ENCODE results near the gene STRADB. TPM values are rescaled to one million over a fixed set of nuclear protein-coding genes. Genes with fewer than 3 reads are reported as not detected.
A peak's percentile ranks its signal among the peaks of the same experiment; 100 is the strongest.

The STRADB gene
- total RNA-seq, 5 donors from 2014 or later (not counting 1 experiment from before 2014, with no cell fraction given): 10.2 to 24.2 (median 18.0) TPM

GRCh38 chr2:201452058-201452921 lies 750 bp downstream of the STRADB start:
- peaks cover 32 to 49% (median 44%) of the 10 kb centered on the region in 3 donors for H3K4me1 Mint-ChIP-seq
- ATAC-seq (replicated peaks in 1 of 4): peak; percentile 9 to 32 (median 23)
- no peak overlapping the region for H3K27ac ChIP-seq (ENCODE audit: low read length)

GRCh38 chr2:201452922-201453643 lies 1.5 kb downstream of the STRADB start:
- H3K9me3 ChIP-seq: no peaks in the 10 kb centered on the region
- no peaks in the 10 kb centered on the region for H3K27me3 ChIP-seq (replicated peaks in 1 of 2; ENCODE audit: control insufficient read depth in 2 of 2, extremely low read depth in 1 of 2, insufficient read depth in 2 of 2, low read length in 1 of 2)
- no peak overlapping the region for H3K4me3 ChIP-seq (ENCODE audit: control insufficient read depth in 1 of 2, extremely low read depth in 1 of 2, low read length in 1 of 2)
- no peaks in the 10 kb centered on the region for H3K9me3 Mint-ChIP-seq
- peak overlapping the region; percentile 82 to 99 (median 89) for H3K4me3 Mint-ChIP-seq
- ATAC-seq (replicated peaks in 1 of 4) (no peak), DNase-seq (no peak)
- ChIA-PET POLR2A (interaction anchor here (0.8 to 1.1 kb wide), 2 partner anchors 192 to 328 kb away, joined by 3 read pairs; partner anchors contain the start of gene ALS2 (in 1 of the 2)), CTCF (interaction anchor here in 1 of 2 donors (0.6 kb wide), 1 partner anchor 40 kb away, joined by 3 read pairs; no protein-coding TSS in a partner anchor)
- no peak overlapping the region for H3K27ac ChIP-seq (ENCODE audit: low read length)
- H3K4me1 Mint-ChIP-seq: peaks cover 32 to 41% (median 36%) of the 10 kb centered on the region in 3 donors
- no peak overlapping the region for H3K27ac Mint-ChIP-seq
- H3K27me3 Mint-ChIP-seq: no peaks in the 10 kb centered on the region
- WGBS (ENCODE audit: insufficient coverage): 100% methylated on average over 1 of the region's 6 CpGs
- peaks cover 8% of the 10 kb centered on the region for H3K36me3 Mint-ChIP-seq
- no peaks in the 10 kb centered on the region for H3K36me3 ChIP-seq (ENCODE audit: control insufficient read depth in 2 of 2, extremely low read depth in 1 of 2, insufficient read depth in 1 of 2, low read length in 1 of 2)
- peaks cover 18 to 25% of the 10 kb centered on the region in 2 experiments for H3K4me1 ChIP-seq (ENCODE audit: control insufficient read depth in 1 of 2, extremely low read depth in 1 of 2, insufficient read depth in 2 of 2, low read length in 2 of 2)

More at GRCh38 chr2:201452058-201452921, 750 bp downstream of the STRADB start:
- H3K27ac Mint-ChIP-seq: peak overlapping the region; percentile 49 to 77
- Histone ChIP-seq H3K4me3 (ENCODE audit: control insufficient read depth in 1 of 2, extremely low read depth in 1 of 2, low read length in 1 of 2) (peak overlapping the region; percentile 86 to 95), H3K4me1 (ENCODE audit: control insufficient read depth in 1 of 2, extremely low read depth in 1 of 2, insufficient read depth in 2 of 2, low read length in 2 of 2) (peaks cover 25 to 31% of the 10 kb centered on the region in 2 experiments), H3K36me3 (ENCODE audit: control insufficient read depth in 2 of 2, extremely low read depth in 1 of 2, insufficient read depth in 1 of 2, low read length in 1 of 2) (no peaks in the 10 kb centered on the region), H3K9me3 (no peaks in the 10 kb centered on the region), H3K27me3 (replicated peaks in 1 of 2; ENCODE audit: control insufficient read depth in 2 of 2, extremely low read depth in 1 of 2, insufficient read depth in 2 of 2, low read length in 1 of 2) (no peaks in the 10 kb centered on the region)
- CTCF ChIA-PET: interaction anchor here in 1 of 2 donors (0.6 to 1.9 kb wide), 2 partner anchors 39 to 220 kb away, joined by 3 to 16 read pairs; no protein-coding TSS in a partner anchor
- no peaks in the 10 kb centered on the region for H3K27me3 Mint-ChIP-seq
- peak overlapping the region; percentile 82 to 99 (median 89) for H3K4me3 Mint-ChIP-seq
- POLR2A ChIA-PET: interaction anchor here (0.8 to 1.1 kb wide), 3 partner anchors 191 to 328 kb away, joined by 3 read pairs; partner anchors contain the start of gene ALS2 (in 1 of the 2)
- 17% methylated on average over 47 of the region's 49 CpGs for WGBS (ENCODE audit: insufficient coverage)
- H3K9me3 Mint-ChIP-seq: no peaks in the 10 kb centered on the region
- H3K36me3 Mint-ChIP-seq: peaks cover 8% of the 10 kb centered on the region
- no peak for DNase-seq

- ATAC-seq (replicated peaks in 1 of 4): no peak
- CTCF ChIA-PET: interaction anchor here in 1 of 2 donors (0.5 kb wide), 1 partner anchor 407 kb away, joined by 6 read pairs; no protein-coding TSS in a partner anchor
- Histone ChIP-seq H3K27me3 (replicated peaks in 1 of 2; ENCODE audit: control insufficient read depth in 2 of 2, extremely low read depth in 1 of 2, insufficient read depth in 2 of 2, low read length in 1 of 2) (no peaks in the 10 kb centered on the region), H3K27ac (ENCODE audit: low read length) (no peak overlapping the region), H3K4me3 (ENCODE audit: control insufficient read depth in 1 of 2, extremely low read depth in 1 of 2, low read length in 1 of 2) (no peak overlapping the region), H3K4me1 (ENCODE audit: control insufficient read depth in 1 of 2, extremely low read depth in 1 of 2, insufficient read depth in 2 of 2, low read length in 2 of 2) (no peaks in the 10 kb centered on the region), H3K36me3 (ENCODE audit: control insufficient read depth in 2 of 2, extremely low read depth in 1 of 2, insufficient read depth in 1 of 2, low read length in 1 of 2) (peaks cover 0 to 10% of the 10 kb centered on the region in 2 donors), H3K9me3 (no peaks in the 10 kb centered on the region)
- Mint-ChIP-seq H3K9me3 (peaks cover 0 to 4% (median 4%) of the 10 kb centered on the region in 3 donors), H3K27me3 (no peaks in the 10 kb centered on the region), H3K4me3 (no peak overlapping the region), H3K36me3 (peaks cover 46% of the 10 kb centered on the region), H3K4me1 (peaks cover 7 to 19% (median 9%) of the 10 kb centered on the region in 3 donors), H3K27ac (no peak overlapping the region)
- POLR2A ChIA-PET: interaction anchor here in 1 of 2 donors (0.7 kb wide), 1 partner anchor 882 kb away, joined by 3 read pairs; no protein-coding TSS in a partner anchor
- no peak for DNase-seq
These were observed 6.8 kb downstream of the STRADB start for GRCh38 chr2:201458381-201458780.

GRCh38 chr2:201460532-201460931 lies 9.0 kb downstream of the STRADB start:
- POLR2A ChIA-PET: no interaction called here
- H3K9me3 ChIP-seq: no peaks in the 10 kb centered on the region
- Mint-ChIP-seq H3K4me1 (peaks cover 2 to 14% (median 2%) of the 10 kb centered on the region in 3 donors), H3K27ac (no peak overlapping the region), H3K36me3 (peaks cover 60% of the 10 kb centered on the region), H3K9me3 (peaks cover 0 to 4% (median 4%) of the 10 kb centered on the region in 3 donors), H3K4me3 (no peak overlapping the region), H3K27me3 (no peaks in the 10 kb centered on the region)
- no peaks in the 10 kb centered on the region for H3K27me3 ChIP-seq (replicated peaks in 1 of 2; ENCODE audit: control insufficient read depth in 2 of 2, extremely low read depth in 1 of 2, insufficient read depth in 2 of 2, low read length in 1 of 2)
- no CpG with 5 or more reads among the region's 1 CpG for WGBS (ENCODE audit: insufficient coverage)
- H3K36me3 ChIP-seq (ENCODE audit: control insufficient read depth in 2 of 2, extremely low read depth in 1 of 2, insufficient read depth in 1 of 2, low read length in 1 of 2): peaks cover 0 to 20% of the 10 kb centered on the region in 2 donors
- no peak overlapping the region for H3K4me3 ChIP-seq (ENCODE audit: control insufficient read depth in 1 of 2, extremely low read depth in 1 of 2, low read length in 1 of 2)
- H3K27ac ChIP-seq (ENCODE audit: low read length): no peak overlapping the region
- no peak for ATAC-seq (replicated peaks in 1 of 4)
- CTCF ChIA-PET: no interaction called here
- H3K4me1 ChIP-seq (ENCODE audit: control insufficient read depth in 1 of 2, extremely low read depth in 1 of 2, insufficient read depth in 2 of 2, low read length in 2 of 2): no peaks in the 10 kb centered on the region
- no peak for DNase-seq

- Histone ChIP-seq H3K4me3 (ENCODE audit: control insufficient read depth in 1 of 2, extremely low read depth in 1 of 2, low read length in 1 of 2) (no peak overlapping the region), H3K36me3 (ENCODE audit: control insufficient read depth in 2 of 2, extremely low read depth in 1 of 2, insufficient read depth in 1 of 2, low read length in 1 of 2) (peaks cover 0 to 19% of the 10 kb centered on the region in 2 donors), H3K27ac (ENCODE audit: low read length) (no peak overlapping the region), H3K27me3 (replicated peaks in 1 of 2; ENCODE audit: control insufficient read depth in 2 of 2, extremely low read depth in 1 of 2, insufficient read depth in 2 of 2, low read length in 1 of 2) (no peaks in the 10 kb centered on the region), H3K4me1 (ENCODE audit: control insufficient read depth in 1 of 2, extremely low read depth in 1 of 2, insufficient read depth in 2 of 2, low read length in 2 of 2) (no peaks in the 10 kb centered on the region), H3K9me3 (no peaks in the 10 kb centered on the region)
- Mint-ChIP-seq H3K27me3 (no peaks in the 10 kb centered on the region), H3K9me3 (peaks cover 0 to 4% (median 4%) of the 10 kb centered on the region in 3 donors), H3K4me3 (no peak overlapping the region), H3K36me3 (peaks cover 70% of the 10 kb centered on the region), H3K27ac (no peak overlapping the region), H3K4me1 (peaks cover 2 to 19% (median 4%) of the 10 kb centered on the region in 3 donors)
- ChIA-PET POLR2A (no interaction called here), CTCF (no interaction called here)
- no peak for DNase-seq
- 93% methylated on average over 1 of the region's 1 CpG for WGBS (ENCODE audit: insufficient coverage)
- ATAC-seq (replicated peaks in 1 of 4): no peak
These were observed 13.0 kb downstream of the STRADB start for GRCh38 chr2:201464547-201464946.

- Mint-ChIP-seq H3K4me1 (peaks cover 2 to 19% (median 4%) of the 10 kb centered on the region in 3 donors), H3K27ac (no peak overlapping the region), H3K27me3 (no peaks in the 10 kb centered on the region), H3K9me3 (peaks cover 0 to 1% (median under 1%) of the 10 kb centered on the region in 3 donors), H3K36me3 (peaks cover 70% of the 10 kb centered on the region), H3K4me3 (no peak overlapping the region)
- Histone ChIP-seq H3K4me1 (ENCODE audit: control insufficient read depth in 1 of 2, extremely low read depth in 1 of 2, insufficient read depth in 2 of 2, low read length in 2 of 2) (no peaks in the 10 kb centered on the region), H3K4me3 (ENCODE audit: control insufficient read depth in 1 of 2, extremely low read depth in 1 of 2, low read length in 1 of 2) (no peak overlapping the region), H3K36me3 (ENCODE audit: control insufficient read depth in 2 of 2, extremely low read depth in 1 of 2, insufficient read depth in 1 of 2, low read length in 1 of 2) (peaks cover 0 to 23% of the 10 kb centered on the region in 2 donors), H3K27ac (ENCODE audit: low read length) (no peak overlapping the region), H3K9me3 (no peaks in the 10 kb centered on the region), H3K27me3 (replicated peaks in 1 of 2; ENCODE audit: control insufficient read depth in 2 of 2, extremely low read depth in 1 of 2, insufficient read depth in 2 of 2, low read length in 1 of 2) (no peaks in the 10 kb centered on the region)
- WGBS (ENCODE audit: insufficient coverage): no CpG with 5 or more reads among the region's 2 CpGs
- POLR2A ChIA-PET: interaction anchor here in 1 of 2 donors (0.6 kb wide), 1 partner anchor 24 kb away, joined by 4 read pairs; no protein-coding TSS in a partner anchor
- no peak for ATAC-seq (replicated peaks in 1 of 4)
- DNase-seq: no peak
- CTCF ChIA-PET: no interaction called here
These were observed 14.0 kb downstream of the STRADB start for GRCh38 chr2:201465524-201465971.
